K562 (cell line): ENCODE results near the gene ACOT7. TPM values are rescaled to one million over a fixed set of nuclear protein-coding genes. Genes with fewer than 3 reads are reported as not detected.

ENCODE experiments used
- GATA2 ChIP-seq: sonication (generic); formaldehyde crosslinking; IDR thresholded peaks from 2 replicates; pipeline ENCODE4 v1.4.0; 2020; ENCODE audit warnings: mild to moderate bottlenecking, missing genetic modification reagents
- JUN ChIP-seq, 2 experiments: sonication (generic) in 1 of 2; formaldehyde crosslinking in 1 of 2; IDR thresholded peaks; 2 replicates each; pipeline versions ENCODE4 v1.6.1 to v1.8.0; 2012 to 2022; ENCODE audit warnings: borderline replicate concordance in 2 of 2, mild to moderate bottlenecking in 2 of 2, improper control_type of control experiment in 1 of 2, low read depth in 1 of 2, low read length in 1 of 2, missing genetic modification reagents in 1 of 2
- NR2C1 ChIP-seq, 2 experiments: fragments of 450-650 bp; IDR thresholded peaks; 2 replicates each; pipeline ENCODE4 v1.6.1; 2017; ENCODE audit warnings: mild to moderate bottlenecking in 2 of 2, antibody characterized with exemption in 1 of 2, inconsistent platforms in 1 of 2, missing compliant biosample characterization in 1 of 2, missing genetic modification characterization in 1 of 2
- NR3C1 ChIP-seq: sonication (generic); formaldehyde crosslinking; IDR thresholded peaks from 2 replicates; pipeline ENCODE4 v1.8.1; 2022; ENCODE audit warnings: missing genetic modification reagents
- ZBTB1 ChIP-seq: sonication (generic); formaldehyde crosslinking; IDR thresholded peaks from 2 replicates; pipeline ENCODE4 v1.8.1; 2023; ENCODE audit warnings: missing genetic modification reagents, low read depth, mild to moderate bottlenecking, borderline replicate concordance
- ZFP36 ChIP-seq: fragments of 150-350 bp; IDR thresholded peaks from 2 replicates; pipeline ENCODE4 v1.6.1; 2018; ENCODE audit warnings: low read length, low read depth; ENCODE audit not compliant: partially characterized antibody
- ZFP91 ChIP-seq: sonication (generic); formaldehyde crosslinking; IDR thresholded peaks from 2 replicates; pipeline ENCODE4 v1.8.0; 2022; ENCODE audit warnings: mild to moderate bottlenecking, missing genetic modification reagents
- ZNF407 ChIP-seq: fragments of 450-650 bp; IDR thresholded peaks from 2 replicates; pipeline ENCODE4 v1.6.1; 2016; ENCODE audit warnings: low read depth
- ZNF57 ChIP-seq: fragments of 450-650 bp; formaldehyde crosslinking; IDR thresholded peaks from 2 replicates; pipeline ENCODE4 v1.4.0; 2020; ENCODE audit warnings: mild to moderate bottlenecking, moderate library complexity
- ZNF76 ChIP-seq: fragments of 250-450 bp; sonication (Bioruptor Pico); IDR thresholded peaks from 2 replicates; pipeline ENCODE4 v1.4.0; 2020; ENCODE audit warnings: mild to moderate bottlenecking, moderate library complexity, borderline replicate concordance
- polyA plus RNA-seq, 8 experiments: library from polyadenylated mRNA; depleted of rRNA in 4 of 8; stranded (reverse) in 5 of 8; unstranded in 3 of 8; fragments of >200 nt; fragmentation: Nextera tagmentation in 2 of 8; fragmentation: Illumina TruSeq in 1 of 8; extraction: Ambion mirVana in 2 of 8; extraction: Trizol in 1 of 8; gene quantifications; 2 replicates each; pipeline versions ENCODE4 v1.2.1 to v1.2.3, GENCODE V29; 2011 to 2014; ENCODE audit warnings: inconsistent platforms in 1 of 8, missing spikeins in 1 of 8
- total RNA-seq, 7 experiments: library from RNA; depleted of rRNA in 6 of 7; stranded (reverse); fragments of >200 nt in 6 of 7; fragmentation: Illumina TruSeq in 2 of 7; extraction: Trizol in 2 of 7; gene quantifications; 2 replicates each; pipeline versions ENCODE4 v1.2.1 to v1.2.3, GENCODE V29; 2011 to 2021; ENCODE audit warnings: low replicate concordance in 1 of 7
- TF ChIP-seq, protein P1 (sequence below): fragments of 250-450 bp; sonication (Bioruptor Pico); IDR thresholded peaks from 2 replicates; pipeline ENCODE4 v1.5.0; 2021
- TF ChIP-seq, protein P2 (sequence below), 2 experiments: IDR thresholded peaks; 2 replicates each; pipeline ENCODE4 v1.6.1; 2011; ENCODE audit warnings: borderline replicate concordance in 1 of 2, control low read depth in 1 of 2, low read depth in 1 of 2, low read length in 1 of 2, mild to moderate bottlenecking in 1 of 2, mixed read lengths in 1 of 2, moderate library complexity in 1 of 2; ENCODE audit not compliant: insufficient read depth in 1 of 2, insufficient read length in 1 of 2, poor library complexity in 1 of 2, severe bottlenecking in 1 of 2; ENCODE audit errors: extremely low read depth in 1 of 2

Gene ACOT7
- total and polyA plus RNA-seq, 9 of the 15 experiments (the other 6 are each of a cell fraction or from before 2014, with no cell fraction given), result 7.0 to 92.6 (median 37.2) TPM

DNA sequence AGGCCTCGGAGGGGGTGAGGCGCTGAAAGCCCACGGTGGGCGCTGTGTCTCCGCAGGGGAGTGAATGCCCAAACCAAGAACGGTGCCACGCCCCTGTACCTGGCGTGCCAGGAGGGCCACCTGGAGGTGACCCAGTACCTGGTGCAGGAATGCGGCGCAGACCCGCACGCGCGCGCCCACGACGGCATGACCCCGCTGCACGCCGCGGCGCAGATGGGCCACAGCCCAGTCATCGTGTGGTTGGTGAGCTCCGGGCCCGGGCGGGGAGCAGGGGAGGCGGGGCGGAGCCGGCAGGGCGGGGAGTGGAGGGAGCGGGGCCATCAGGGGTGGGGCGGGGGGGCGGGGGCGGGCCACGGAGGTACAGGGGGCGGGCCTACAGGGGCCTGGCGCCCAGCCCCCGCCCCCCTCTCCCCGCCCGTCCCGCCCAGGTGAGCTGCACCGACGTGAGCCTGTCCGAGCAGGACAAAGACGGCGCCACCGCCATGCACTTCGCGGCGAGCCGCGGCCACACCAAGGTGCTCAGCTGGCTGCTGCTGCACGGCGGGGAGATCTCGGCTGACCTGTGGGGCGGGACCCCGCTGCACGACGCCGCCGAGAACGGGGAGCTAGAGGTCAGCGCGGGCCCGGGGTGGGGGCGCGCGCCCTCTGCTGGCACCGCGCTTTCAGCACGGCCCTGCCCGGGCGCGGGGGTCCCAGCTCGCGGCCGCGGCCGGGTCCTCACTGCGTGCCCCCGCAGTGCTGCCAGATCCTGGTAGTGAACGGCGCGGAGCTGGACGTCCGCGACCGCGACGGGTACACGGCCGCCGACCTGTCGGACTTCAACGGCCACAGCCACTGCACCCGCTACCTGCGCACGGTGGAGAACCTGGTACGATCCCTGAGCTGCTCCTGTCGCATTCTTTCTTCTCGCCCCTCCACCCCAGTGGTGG lies 46.9 kb upstream of the ACOT7 start (continued):
- TF ChIP-seq ZNF407 (no peak), ZFP91 (CRISPR knock-in tag) (no peak), ZBTB1 (CRISPR knock-in tag) (peak; percentile 88), ZNF57 (no peak), ZNF76 (CRISPR knock-in tag) (no peak), JUN (IDR thresholded peaks at IDR 0.05; ENCODE audit: borderline replicate concordance, low read depth, low read length) (no peak), JUN (CRISPR knock-in tag; IDR thresholded peaks at IDR 0.05; ENCODE audit: borderline replicate concordance) (no peak), NR3C1 (CRISPR knock-in tag) (no peak), NR2C1 (IDR thresholded peaks at IDR 0.05) (no peak), NR2C1 (tag; IDR thresholded peaks at IDR 0.05) (no peak), GATA2 (CRISPR knock-in tag) (no peak), ZFP36 (no peak)
- TF ChIP-seq, protein P1, sequence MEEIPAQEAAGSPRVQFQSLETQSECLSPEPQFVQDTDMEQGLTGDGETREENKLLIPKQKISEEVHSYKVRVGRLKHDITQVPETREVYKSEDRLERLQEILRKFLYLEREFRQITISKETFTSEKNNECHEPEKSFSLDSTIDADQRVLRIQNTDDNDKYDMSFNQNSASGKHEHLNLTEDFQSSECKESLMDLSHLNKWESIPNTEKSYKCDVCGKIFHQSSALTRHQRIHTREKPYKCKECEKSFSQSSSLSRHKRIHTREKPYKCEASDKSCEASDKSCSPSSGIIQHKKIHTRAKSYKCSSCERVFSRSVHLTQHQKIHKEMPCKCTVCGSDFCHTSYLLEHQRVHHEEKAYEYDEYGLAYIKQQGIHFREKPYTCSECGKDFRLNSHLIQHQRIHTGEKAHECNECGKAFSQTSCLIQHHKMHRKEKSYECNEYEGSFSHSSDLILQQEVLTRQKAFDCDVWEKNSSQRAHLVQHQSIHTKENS (CRISPR knock-in tag), result no peak
- TF ChIP-seq, protein P2, sequence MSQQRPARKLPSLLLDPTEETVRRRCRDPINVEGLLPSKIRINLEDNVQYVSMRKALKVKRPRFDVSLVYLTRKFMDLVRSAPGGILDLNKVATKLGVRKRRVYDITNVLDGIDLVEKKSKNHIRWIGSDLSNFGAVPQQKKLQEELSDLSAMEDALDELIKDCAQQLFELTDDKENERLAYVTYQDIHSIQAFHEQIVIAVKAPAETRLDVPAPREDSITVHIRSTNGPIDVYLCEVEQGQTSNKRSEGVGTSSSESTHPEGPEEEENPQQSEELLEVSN (IDR thresholded peaks at IDR 0.05; ENCODE audit: borderline replicate concordance in 1 of 2, extremely low read depth in 1 of 2, insufficient read depth in 1 of 2, insufficient read length in 1 of 2, low read depth in 1 of 2, low read length in 1 of 2, poor library complexity in 1 of 2, severe bottlenecking in 1 of 2), result peak; percentile 35 to 84
